ENCODE data around the gene RAVER1. TPM values are rescaled to one million over a fixed set of nuclear protein-coding genes. Genes with fewer than 3 reads are reported as not detected.

Gene RAVER1
- total and polyA plus RNA-seq, 2 donors (not counting 1 experiment from before 2014, with no cell fraction given): 21.0 to 62.7 TPM

DNA sequence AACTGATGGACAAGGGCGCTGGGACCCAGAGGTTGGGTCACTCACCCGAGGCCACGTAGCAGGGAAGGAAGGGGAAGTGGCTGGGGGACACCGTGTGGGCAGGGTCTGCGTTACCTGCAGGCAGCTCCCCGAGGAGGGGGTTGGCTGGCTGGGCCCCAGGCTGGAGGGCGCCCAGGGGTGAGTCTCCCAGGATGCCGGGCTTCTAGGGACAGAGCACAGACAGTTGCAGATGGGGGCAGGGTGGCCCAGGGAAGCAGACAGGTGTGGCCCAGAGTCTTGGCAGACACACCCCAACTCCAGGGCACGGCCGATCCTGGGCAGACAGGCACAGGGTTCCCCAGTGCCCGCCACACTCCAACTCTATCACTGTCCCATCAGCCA lies 11.9 kb downstream of the RAVER1 start:
- POLR2A ChIA-PET: interaction anchor here (0.6 kb wide), 1 partner anchor 10 kb away, joined by 4 read pairs; no protein-coding TSS in a partner anchor
- CTCF ChIA-PET: interaction anchor here (1.3 kb wide), 1 partner anchor 30 kb away, joined by 3 read pairs; no protein-coding TSS in a partner anchor
- intact Hi-C loops (cut with micrococcal nuclease): no loop called here

More for the DNA sequence above, 11.9 kb downstream of the RAVER1 start:
- H3K27me3 ChIP-seq (replicated peaks in 1 of 4; ENCODE audit: control extremely low read depth in 1 of 4, control insufficient read depth in 3 of 4, insufficient read depth in 4 of 4, low read length in 3 of 4): no peaks in the 10 kb centered on the region
- H4K20me1 ChIP-seq (ENCODE audit: control insufficient read depth, insufficient read depth, low read length, poor library complexity, severe bottlenecking): peaks cover 37% of the 10 kb centered on the region
- H3K4me1 ChIP-seq (ENCODE audit: control insufficient read depth in 2 of 2, insufficient read depth in 2 of 2, low read length in 2 of 2): peaks cover under 1 to 7% of the 10 kb centered on the region in 2 donors
- peaks cover 10% of the 10 kb centered on the region for H3K79me2 ChIP-seq (ENCODE audit: control insufficient read depth, insufficient read depth, low read length)
- Mint-ChIP-seq H3K4me3 (no peak overlapping the region), H3K27me3 (no peaks in the 10 kb centered on the region), H3K27ac (no peak overlapping the region), H3K9me3 (ENCODE audit: insufficient read depth) (no peaks in the 10 kb centered on the region), H3K4me1 (no peaks in the 10 kb centered on the region)
- H3K4me2 ChIP-seq (replicated peaks; ENCODE audit: low read depth, low read length, poor library complexity, severe bottlenecking): no peak overlapping the region
- TF ChIP-seq, protein P1, sequence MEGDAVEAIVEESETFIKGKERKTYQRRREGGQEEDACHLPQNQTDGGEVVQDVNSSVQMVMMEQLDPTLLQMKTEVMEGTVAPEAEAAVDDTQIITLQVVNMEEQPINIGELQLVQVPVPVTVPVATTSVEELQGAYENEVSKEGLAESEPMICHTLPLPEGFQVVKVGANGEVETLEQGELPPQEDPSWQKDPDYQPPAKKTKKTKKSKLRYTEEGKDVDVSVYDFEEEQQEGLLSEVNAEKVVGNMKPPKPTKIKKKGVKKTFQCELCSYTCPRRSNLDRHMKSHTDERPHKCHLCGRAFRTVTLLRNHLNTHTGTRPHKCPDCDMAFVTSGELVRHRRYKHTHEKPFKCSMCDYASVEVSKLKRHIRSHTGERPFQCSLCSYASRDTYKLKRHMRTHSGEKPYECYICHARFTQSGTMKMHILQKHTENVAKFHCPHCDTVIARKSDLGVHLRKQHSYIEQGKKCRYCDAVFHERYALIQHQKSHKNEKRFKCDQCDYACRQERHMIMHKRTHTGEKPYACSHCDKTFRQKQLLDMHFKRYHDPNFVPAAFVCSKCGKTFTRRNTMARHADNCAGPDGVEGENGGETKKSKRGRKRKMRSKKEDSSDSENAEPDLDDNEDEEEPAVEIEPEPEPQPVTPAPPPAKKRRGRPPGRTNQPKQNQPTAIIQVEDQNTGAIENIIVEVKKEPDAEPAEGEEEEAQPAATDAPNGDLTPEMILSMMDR (IDR thresholded peaks at IDR 0.05): no peak
- TF ChIP-seq EZH2 (IDR thresholded peaks at IDR 0.05; ENCODE audit: borderline replicate concordance, insufficient read depth, low read depth, low read length, poor library complexity, severe bottlenecking): no peak
- no peak overlapping the region for H2AFZ ChIP-seq (ENCODE audit: insufficient read depth, low read depth, low read length, poor library complexity, severe bottlenecking)
- H3K9me3 ChIP-seq (ENCODE audit: control extremely low read depth in 1 of 3, control insufficient read depth in 2 of 3, insufficient read depth in 1 of 3, low read length in 2 of 3): no peaks in the 10 kb centered on the region
- DNase-seq (no peak), ATAC-seq (ENCODE audit: low read depth) (no peak)
- WGBS (ENCODE audit: insufficient coverage): 89% methylated on average over 11 of the region's 11 CpGs
- peaks cover 0 to 65% of the 10 kb centered on the region in 2 experiments for H3K36me3 ChIP-seq (replicated peaks in 1 of 2; ENCODE audit: control extremely low read depth in 1 of 2, control insufficient read depth in 1 of 2, extremely low read depth in 1 of 2, insufficient read depth in 2 of 2, low read length in 1 of 2)
- H3K4me3 ChIP-seq (ENCODE audit: control extremely low read depth in 1 of 5, extremely low read depth in 1 of 5, insufficient read depth in 1 of 5, low read depth in 2 of 5, low read length in 4 of 5): no peak overlapping the region
- no peak overlapping the region for H3K27ac ChIP-seq (ENCODE audit: low read length in 2 of 2)
- H3K9ac ChIP-seq (ENCODE audit: low read length): no peak overlapping the region
